ENCODE measurements around the gene RBPJ.

DNA sequence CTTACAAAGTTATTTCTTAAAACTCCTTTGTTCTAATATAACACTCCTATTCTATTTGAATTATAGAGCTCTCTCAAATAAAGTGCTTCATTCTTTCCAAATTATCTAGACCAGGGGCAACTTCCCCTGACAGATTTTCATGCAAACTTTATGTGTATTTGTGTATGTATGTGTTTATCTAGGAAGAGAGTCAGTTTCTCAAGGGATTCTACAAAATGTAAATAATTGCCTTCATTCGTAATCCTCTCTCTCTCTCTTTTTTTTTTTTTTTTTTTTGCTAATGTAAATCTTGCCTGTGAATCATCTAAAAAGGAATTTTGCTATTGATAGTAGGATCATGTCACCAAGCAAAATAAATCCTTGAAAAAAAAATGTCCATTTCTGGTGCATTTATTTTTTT is 38.9 kb upstream of the RBPJ start:
- TF ChIP-seq SIX5 (IDR thresholded peaks at IDR 0.05; ENCODE audit: low read depth, low read length) (no peak), EZH2 (IDR thresholded peaks at IDR 0.05; ENCODE audit: low read depth, low read length, severe bottlenecking) (no peak), PHF8 (conservative IDR thresholded peaks at IDR 0.05; ENCODE audit: low read depth, low read length) (no peak), TBP (IDR thresholded peaks at IDR 0.05; ENCODE audit: low read depth, low read length) (no peak), SUZ12 (IDR thresholded peaks at IDR 0.05; ENCODE audit: low read length) (no peak), NRF1 (IDR thresholded peaks at IDR 0.05; ENCODE audit: low read depth, low read length) (no peak), YY1 (IDR thresholded peaks at IDR 0.05; ENCODE audit: low read depth, low read length) (no peak), EP300 (IDR thresholded peaks at IDR 0.05; ENCODE audit: borderline replicate concordance in 1 of 2, low read depth in 2 of 2, low read length in 2 of 2) (no peak), POLR2A (IDR thresholded peaks at IDR 0.05; ENCODE audit: control extremely low read depth in 1 of 2, low read depth in 2 of 2, low read length in 2 of 2) (no peak), TAF1 (IDR thresholded peaks at IDR 0.05; ENCODE audit: low read depth, low read length) (no peak), KDM5A (IDR thresholded peaks at IDR 0.05; ENCODE audit: low read length) (no peak), CREB1 (IDR thresholded peaks at IDR 0.05) (no peak)
- TF ChIP-seq, protein P1, sequence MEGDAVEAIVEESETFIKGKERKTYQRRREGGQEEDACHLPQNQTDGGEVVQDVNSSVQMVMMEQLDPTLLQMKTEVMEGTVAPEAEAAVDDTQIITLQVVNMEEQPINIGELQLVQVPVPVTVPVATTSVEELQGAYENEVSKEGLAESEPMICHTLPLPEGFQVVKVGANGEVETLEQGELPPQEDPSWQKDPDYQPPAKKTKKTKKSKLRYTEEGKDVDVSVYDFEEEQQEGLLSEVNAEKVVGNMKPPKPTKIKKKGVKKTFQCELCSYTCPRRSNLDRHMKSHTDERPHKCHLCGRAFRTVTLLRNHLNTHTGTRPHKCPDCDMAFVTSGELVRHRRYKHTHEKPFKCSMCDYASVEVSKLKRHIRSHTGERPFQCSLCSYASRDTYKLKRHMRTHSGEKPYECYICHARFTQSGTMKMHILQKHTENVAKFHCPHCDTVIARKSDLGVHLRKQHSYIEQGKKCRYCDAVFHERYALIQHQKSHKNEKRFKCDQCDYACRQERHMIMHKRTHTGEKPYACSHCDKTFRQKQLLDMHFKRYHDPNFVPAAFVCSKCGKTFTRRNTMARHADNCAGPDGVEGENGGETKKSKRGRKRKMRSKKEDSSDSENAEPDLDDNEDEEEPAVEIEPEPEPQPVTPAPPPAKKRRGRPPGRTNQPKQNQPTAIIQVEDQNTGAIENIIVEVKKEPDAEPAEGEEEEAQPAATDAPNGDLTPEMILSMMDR (IDR thresholded peaks at IDR 0.05; ENCODE audit: control extremely low read depth in 1 of 3, insufficient read depth in 1 of 3, low read depth in 1 of 3, low read length in 3 of 3) = no peak

Data from H1 (cell line).